ENCODE measurements around the gene FKBP4. TPM values are rescaled to one million over a fixed set of nuclear protein-coding genes. Genes with fewer than 3 reads are reported as not detected.

Gene FKBP4
- polyA plus RNA-seq, 1 donor (not counting 4 experiments of a cell fraction or from before 2014, with no cell fraction given) = 80.8 TPM

- no peak for FAIRE-seq
Measured at GRCh38 chr12:2785017-2785416, 9.8 kb upstream of the FKBP4 start.

GRCh38 chr12:2791089-2791488 lies 3.7 kb upstream of the FKBP4 start:
- peaks cover 7% of the 10 kb centered on the region for H3K27me3 ChIP-seq (ENCODE audit: control insufficient read depth, extremely low read depth, insufficient read depth, low read length)
- H3K9me1 ChIP-seq (ENCODE audit: control insufficient read depth, extremely low read depth, insufficient read depth, low read length) = no peaks in the 10 kb centered on the region
- TF ChIP-seq, protein P1, sequence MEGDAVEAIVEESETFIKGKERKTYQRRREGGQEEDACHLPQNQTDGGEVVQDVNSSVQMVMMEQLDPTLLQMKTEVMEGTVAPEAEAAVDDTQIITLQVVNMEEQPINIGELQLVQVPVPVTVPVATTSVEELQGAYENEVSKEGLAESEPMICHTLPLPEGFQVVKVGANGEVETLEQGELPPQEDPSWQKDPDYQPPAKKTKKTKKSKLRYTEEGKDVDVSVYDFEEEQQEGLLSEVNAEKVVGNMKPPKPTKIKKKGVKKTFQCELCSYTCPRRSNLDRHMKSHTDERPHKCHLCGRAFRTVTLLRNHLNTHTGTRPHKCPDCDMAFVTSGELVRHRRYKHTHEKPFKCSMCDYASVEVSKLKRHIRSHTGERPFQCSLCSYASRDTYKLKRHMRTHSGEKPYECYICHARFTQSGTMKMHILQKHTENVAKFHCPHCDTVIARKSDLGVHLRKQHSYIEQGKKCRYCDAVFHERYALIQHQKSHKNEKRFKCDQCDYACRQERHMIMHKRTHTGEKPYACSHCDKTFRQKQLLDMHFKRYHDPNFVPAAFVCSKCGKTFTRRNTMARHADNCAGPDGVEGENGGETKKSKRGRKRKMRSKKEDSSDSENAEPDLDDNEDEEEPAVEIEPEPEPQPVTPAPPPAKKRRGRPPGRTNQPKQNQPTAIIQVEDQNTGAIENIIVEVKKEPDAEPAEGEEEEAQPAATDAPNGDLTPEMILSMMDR (optimal IDR thresholded peaks at IDR 0.05 in 1 of 3, IDR thresholded peaks at IDR 0.05 in 1 of 3, conservative IDR thresholded peaks at IDR 0.05 in 1 of 3; ENCODE audit: extremely low read depth in 1 of 3, insufficient read depth in 2 of 3, low read length in 3 of 3) = no peak
- TF ChIP-seq EZH2 (IDR thresholded peaks at IDR 0.05; ENCODE audit: low read length) = no peak
- DNase-seq (ENCODE audit: low read depth, low spot score) (no peak), FAIRE-seq (no peak)
- no peak overlapping the region for H3K27ac ChIP-seq (ENCODE audit: control insufficient read depth, insufficient read depth, low read length)
- dilution Hi-C loops (cut with MboI; ENCODE audit: extremely low pct_ligation_motif_present, low sequenced_read_pairs) = no loop called here
- H3K9me3 ChIP-seq (ENCODE audit: control insufficient read depth, low read depth, low read length) = no peaks in the 10 kb centered on the region
- no peak overlapping the region for H3K4me2 ChIP-seq (ENCODE audit: control insufficient read depth, extremely low read depth, insufficient read depth, low read depth, low read length)
- H4K20me1 ChIP-seq (ENCODE audit: control insufficient read depth, extremely low read depth, insufficient read depth, low read length) = no peaks in the 10 kb centered on the region
- H3K4me3 ChIP-seq (ENCODE audit: control insufficient read depth in 2 of 3, extremely low read depth in 1 of 3, insufficient read depth in 2 of 3, low read depth in 1 of 3, low read length in 3 of 3) = no peak overlapping the region
- H3K36me3 ChIP-seq (ENCODE audit: control insufficient read depth in 2 of 2, extremely low read depth in 1 of 2, insufficient read depth in 2 of 2, low read length in 2 of 2) = no peaks in the 10 kb centered on the region
- no peak overlapping the region for H3K9ac ChIP-seq (ENCODE audit: control insufficient read depth, extremely low read depth, insufficient read depth, low read length)
- no peak overlapping the region for H2AFZ ChIP-seq (ENCODE audit: control insufficient read depth, low read length)
- H3K79me2 ChIP-seq (ENCODE audit: control insufficient read depth, insufficient read depth, low read length) = peaks cover 7% of the 10 kb centered on the region
- H3K4me1 ChIP-seq (ENCODE audit: control insufficient read depth, extremely low read depth, insufficient read depth, low read length) = peaks cover 2% of the 10 kb centered on the region

More at GRCh38 chr12:2785017-2785416, 9.8 kb upstream of the FKBP4 start:
- Histone ChIP-seq H3K9ac (ENCODE audit: control insufficient read depth, extremely low read depth, insufficient read depth, low read length) (no peak overlapping the region), H3K79me2 (ENCODE audit: control insufficient read depth, insufficient read depth, low read length) (no peaks in the 10 kb centered on the region), H3K9me1 (ENCODE audit: control insufficient read depth, extremely low read depth, insufficient read depth, low read length) (no peaks in the 10 kb centered on the region), H4K20me1 (ENCODE audit: control insufficient read depth, extremely low read depth, insufficient read depth, low read length) (no peaks in the 10 kb centered on the region), H3K4me1 (ENCODE audit: control insufficient read depth, extremely low read depth, insufficient read depth, low read length) (no peaks in the 10 kb centered on the region), H3K27me3 (ENCODE audit: control insufficient read depth, extremely low read depth, insufficient read depth, low read length) (peaks cover 7% of the 10 kb centered on the region), H3K4me3 (ENCODE audit: control insufficient read depth in 2 of 3, extremely low read depth in 1 of 3, insufficient read depth in 2 of 3, low read depth in 1 of 3, low read length in 3 of 3) (no peak overlapping the region), H3K36me3 (ENCODE audit: control insufficient read depth in 2 of 2, extremely low read depth in 1 of 2, insufficient read depth in 2 of 2, low read length in 2 of 2) (no peaks in the 10 kb centered on the region), H3K4me2 (ENCODE audit: control insufficient read depth, extremely low read depth, insufficient read depth, low read depth, low read length) (no peak overlapping the region), H2AFZ (ENCODE audit: control insufficient read depth, low read length) (no peak overlapping the region), H3K9me3 (ENCODE audit: control insufficient read depth, low read depth, low read length) (no peaks in the 10 kb centered on the region), H3K27ac (ENCODE audit: control insufficient read depth, insufficient read depth, low read length) (no peak overlapping the region)
- dilution Hi-C loops (cut with MboI; ENCODE audit: extremely low pct_ligation_motif_present, low sequenced_read_pairs) = no loop called here
- TF ChIP-seq EZH2 (IDR thresholded peaks at IDR 0.05; ENCODE audit: low read length) = no peak
- TF ChIP-seq, protein P1 (optimal IDR thresholded peaks at IDR 0.05 in 1 of 3, IDR thresholded peaks at IDR 0.05 in 1 of 3, conservative IDR thresholded peaks at IDR 0.05 in 1 of 3; ENCODE audit: extremely low read depth in 1 of 3, insufficient read depth in 2 of 3, low read length in 3 of 3) = no peak
- no peak for DNase-seq (ENCODE audit: low read depth, low spot score)

All from keratinocyte (primary cell).